Ishikawa (cell line): ENCODE measurements around the gene CD19.

Experiments used
- CEBPB ChIP-seq: IDR thresholded peaks from 2 replicates; pipeline ENCODE4 v1.6.1; 2012
- CREB1 ChIP-seq: IDR thresholded peaks from 2 replicates; pipeline ENCODE4 v1.6.1; 2012; ENCODE audit warnings: low read depth
- EGR1 ChIP-seq: IDR thresholded peaks from 2 replicates; pipeline ENCODE4 v1.6.1; 2012
- EP300 ChIP-seq: IDR thresholded peaks from 2 replicates; pipeline ENCODE4 v1.6.1; 2012; ENCODE audit warnings: borderline replicate concordance
- FOXM1 ChIP-seq: IDR thresholded peaks from 2 replicates; pipeline ENCODE4 v1.6.1; 2012; ENCODE audit warnings: low read depth, borderline replicate concordance
- MAX ChIP-seq: IDR thresholded peaks from 2 replicates; pipeline ENCODE4 v1.6.1; 2012
- NFIC ChIP-seq: IDR thresholded peaks from 2 replicates; pipeline ENCODE4 v1.6.1; 2012
- RAD21 ChIP-seq: IDR thresholded peaks from 2 replicates; pipeline ENCODE4 v1.6.1; 2012; ENCODE audit warnings: low read depth
- REST ChIP-seq: IDR thresholded peaks from 2 replicates; pipeline ENCODE4 v1.6.1; 2012; ENCODE audit warnings: low read depth, mild to moderate bottlenecking
- TAF1 ChIP-seq: IDR thresholded peaks from 2 replicates; pipeline ENCODE4 v1.6.1; 2012; ENCODE audit warnings: low read depth, mild to moderate bottlenecking
- TCF12 ChIP-seq: IDR thresholded peaks from 2 replicates; pipeline ENCODE4 v1.6.1; 2012; ENCODE audit warnings: low read depth
- TEAD4 ChIP-seq: IDR thresholded peaks from 2 replicates; pipeline ENCODE4 v1.6.1; 2012
- USF1 ChIP-seq: IDR thresholded peaks from 2 replicates; pipeline ENCODE4 v1.6.1; 2012
- YY1 ChIP-seq: IDR thresholded peaks from 2 replicates; pipeline ENCODE4 v1.6.1; 2012; ENCODE audit warnings: low read depth
- ZBTB7A ChIP-seq: IDR thresholded peaks from 2 replicates; pipeline ENCODE4 v1.6.1; 2012; ENCODE audit warnings: low read depth

Gene CD19

GRCh38 chr16:28924399-28924761 lies 7.4 kb upstream of the CD19 start:
- TF ChIP-seq MAX (peak; percentile 56), TEAD4 (peak; percentile 21; the same call in 1 of the 2 replicates), ZBTB7A (0 out of 2 replicates have a peak, but pooled peaks have one; percentile 1), EP300 (no peak), USF1 (no peak), REST (no peak), CEBPB (no peak), TAF1 (peak; percentile 23), CREB1 (no peak), NFIC (0 out of 2 replicates have a peak, but pooled peaks have one; percentile 10)

- no peak for TF ChIP-seq CREB1
- TF ChIP-seq EP300 = no peak
- TF ChIP-seq RAD21 = no peak
- no peak for TF ChIP-seq FOXM1
- TF ChIP-seq TAF1 = no peak; the same call in 1 of the 2 replicates
- TF ChIP-seq MAX = 0 out of 2 replicates have a peak, but pooled peaks have one; percentile 13
- TF ChIP-seq REST = no peak
- TF ChIP-seq NFIC = no peak
- TF ChIP-seq ZBTB7A = peak; percentile 19; the same call in 1 of the 2 replicates
- peak; percentile 85 for TF ChIP-seq YY1
- peak; percentile 57; the same call in 1 of the 2 replicates for TF ChIP-seq EGR1
- TF ChIP-seq TCF12 = peak; percentile 56; the same call in 1 of the 2 replicates
- no peak for TF ChIP-seq TEAD4
- no peak for TF ChIP-seq USF1
- no peak for TF ChIP-seq CEBPB
Measured at GRCh38 chr16:28924762-28925385, 6.9 kb upstream of the CD19 start, which contains the start of gene RABEP2. TSS of gene RABEP2 (minus strand) at chr16:28925238. CDS start at chr16:28925163, 75 bp downstream.

- TF ChIP-seq REST (no peak), TCF12 (no peak), YY1 (no peak), RAD21 (no peak), ZBTB7A (0 out of 2 replicates have a peak, but pooled peaks have one; percentile 7), MAX (no peak), NFIC (no peak), TAF1 (peak; percentile 53; the same call in 1 of the 2 replicates)
Measured at GRCh38 chr16:28925386-28926228, 6.2 kb upstream of the CD19 start.
